Stimulated activated CD8-positive, alpha-beta memory T cell treated with anti-CD3 and anti-CD28 coated beads, Interleukin-12 subunit alpha, Interleukin-12 subunit beta, amount 100 ng/mL, for 24 hours (primary cell): ENCODE measurements around the gene PRPF18.

Experiments used
- DNase-seq: peaks from one replicate; pipeline ENCODE4 v3.0.0-alpha.2; 2020; ENCODE audit errors: extremely low read depth

The PRPF18 gene

DNA sequence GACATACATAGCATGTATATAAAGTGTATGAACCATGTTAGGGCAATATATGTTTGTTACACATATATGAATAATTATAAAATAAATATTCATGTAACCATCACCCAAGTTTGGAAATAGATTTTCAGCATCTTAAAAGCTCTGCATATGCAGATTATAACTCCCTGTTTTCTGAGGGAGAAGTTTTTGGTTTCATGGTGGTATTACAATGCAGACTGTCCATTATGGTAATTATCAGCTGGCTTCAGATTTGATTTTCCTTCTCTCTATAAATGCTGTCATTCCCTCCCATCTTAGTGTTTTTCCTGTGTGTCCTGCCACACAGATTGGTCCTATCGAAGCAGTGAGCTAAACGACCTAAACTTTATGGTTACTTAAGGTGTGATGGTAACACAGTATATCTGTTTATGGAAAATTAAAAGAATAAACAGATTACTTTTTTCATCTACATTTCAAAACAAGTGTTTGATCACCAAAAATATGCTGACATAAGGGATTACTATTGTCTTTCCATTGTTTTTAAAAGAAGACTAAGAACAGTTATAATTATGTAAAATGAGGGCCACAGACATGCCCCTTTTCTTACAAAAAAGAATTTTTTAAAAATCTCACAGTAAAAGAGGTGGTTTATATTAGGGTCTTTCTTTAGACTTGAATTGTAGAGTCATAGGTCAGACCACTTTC is 17.7 kb downstream of the PRPF18 start:
- no peak for DNase-seq

DNA sequence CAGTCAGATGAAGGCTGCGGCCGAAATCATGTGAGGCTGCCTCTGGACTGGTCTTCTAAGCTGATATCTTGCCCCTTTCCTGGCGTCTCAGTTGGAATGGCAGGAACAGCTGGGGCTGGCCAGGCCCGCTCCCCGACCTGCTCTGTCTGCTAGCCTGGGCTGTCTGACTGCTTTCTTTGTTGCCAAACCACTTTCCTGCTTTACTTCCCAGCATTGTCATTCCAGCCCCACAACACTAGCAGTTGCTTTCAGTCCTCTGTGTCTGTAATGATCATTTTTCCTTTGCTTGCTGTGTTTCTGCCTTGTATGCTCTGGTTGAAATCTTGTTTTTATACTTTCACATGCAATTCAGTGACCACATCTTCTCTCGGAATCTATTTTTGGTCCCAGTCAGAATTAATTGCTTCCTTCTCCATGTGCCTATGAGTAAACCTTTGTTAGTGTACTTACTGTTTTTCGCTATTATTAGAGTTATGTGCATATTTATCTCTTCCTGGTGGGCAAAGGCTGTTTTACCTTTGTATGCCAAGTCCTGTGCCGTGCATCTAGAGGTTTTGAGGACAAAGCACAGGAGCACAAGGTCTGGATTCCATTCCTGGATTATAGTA is 21.6 kb downstream of the PRPF18 start:
- DNase-seq = no peak

DNA sequence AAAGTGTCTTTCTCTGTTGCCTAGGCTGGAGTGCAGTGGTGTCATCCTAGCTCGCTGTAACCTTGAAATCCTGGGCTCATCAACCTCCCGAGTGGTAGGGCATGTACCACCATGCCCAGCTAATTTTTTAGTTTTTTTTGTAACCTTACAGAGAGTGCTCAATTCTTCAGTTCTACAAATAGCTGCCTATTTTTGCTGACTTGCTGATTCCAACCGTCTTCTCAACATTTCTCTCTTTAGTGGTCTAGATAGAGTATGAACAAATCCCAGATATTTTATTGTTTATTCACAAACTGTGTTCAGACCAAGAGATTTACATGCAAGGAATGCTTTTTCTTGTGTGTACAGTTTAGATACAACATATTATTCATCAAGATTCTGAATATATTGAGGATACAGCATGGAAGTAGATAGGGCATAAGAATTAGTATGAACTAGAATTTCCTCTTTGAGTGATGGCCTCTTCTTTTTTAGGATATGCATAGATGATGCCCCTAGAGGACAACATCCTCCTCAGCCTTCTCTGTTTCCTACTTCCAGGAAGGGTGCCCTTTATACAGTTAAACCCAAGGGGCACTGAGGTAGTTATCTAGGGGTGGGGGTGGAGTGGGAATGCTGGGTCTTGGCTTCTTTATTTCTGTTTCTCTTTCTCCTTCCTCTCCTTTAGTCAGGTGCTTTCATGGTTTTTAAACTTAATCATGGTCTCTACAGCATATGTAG is 26.0 kb downstream of the PRPF18 start:
- no peak for DNase-seq

DNA sequence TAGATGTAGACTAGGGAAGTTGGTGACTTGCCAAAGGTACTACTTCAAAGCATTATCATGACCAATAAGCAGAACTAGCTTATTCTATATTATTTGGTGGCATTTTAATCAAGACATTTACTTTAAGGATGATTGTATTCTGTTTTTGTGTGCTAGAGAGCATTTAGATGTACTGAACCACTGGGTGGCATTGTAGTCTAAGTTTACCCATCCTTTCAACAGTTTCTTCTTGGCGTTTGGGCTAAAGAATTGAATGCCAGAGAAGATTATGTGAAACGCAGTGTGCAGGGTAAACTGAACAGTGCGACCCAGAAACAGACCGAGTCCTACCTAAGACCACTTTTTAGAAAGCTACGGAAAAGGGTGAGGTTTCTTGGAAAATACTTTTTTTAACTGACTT is 26.8 kb downstream of the PRPF18 start:
- no peak for DNase-seq

DNA sequence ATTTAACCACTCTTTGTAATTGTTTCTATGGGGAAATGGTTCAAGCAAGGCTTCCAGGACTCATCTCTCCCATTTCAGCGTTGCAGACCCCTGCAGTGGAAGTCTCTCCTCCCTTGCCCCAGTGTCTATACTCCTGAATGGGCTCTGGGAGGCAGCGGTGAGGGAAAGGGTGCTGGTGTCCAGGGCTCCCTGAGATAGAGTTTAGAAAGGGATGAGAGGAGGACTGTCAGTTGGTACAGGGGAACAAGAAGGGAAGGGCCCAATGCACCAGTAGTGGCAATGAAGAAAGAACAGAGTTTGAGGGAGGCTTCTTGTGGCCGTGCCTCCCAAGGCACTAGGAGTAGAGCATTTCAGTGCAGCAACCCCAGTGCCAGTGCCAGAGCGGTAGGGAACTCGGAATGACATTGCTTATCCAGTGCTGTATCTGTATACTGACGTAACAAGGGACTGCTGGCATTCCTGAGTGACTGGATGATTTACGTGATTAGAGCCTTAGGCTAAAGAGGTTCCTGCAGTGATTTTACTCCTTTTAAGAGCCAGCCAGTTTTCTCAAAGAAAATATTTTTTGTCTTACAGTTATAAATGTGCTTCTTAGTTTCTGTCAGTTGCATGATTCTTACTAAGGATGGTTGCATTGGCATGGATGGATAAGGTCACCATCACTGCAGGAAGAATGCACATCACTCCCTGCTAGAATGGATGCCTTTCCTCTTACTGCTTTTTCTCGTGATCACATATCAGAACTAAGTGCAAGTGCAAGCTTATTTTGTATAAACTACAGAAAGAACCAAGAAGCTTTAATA is 28.0 kb downstream of the PRPF18 start:
- no peak for DNase-seq

DNA sequence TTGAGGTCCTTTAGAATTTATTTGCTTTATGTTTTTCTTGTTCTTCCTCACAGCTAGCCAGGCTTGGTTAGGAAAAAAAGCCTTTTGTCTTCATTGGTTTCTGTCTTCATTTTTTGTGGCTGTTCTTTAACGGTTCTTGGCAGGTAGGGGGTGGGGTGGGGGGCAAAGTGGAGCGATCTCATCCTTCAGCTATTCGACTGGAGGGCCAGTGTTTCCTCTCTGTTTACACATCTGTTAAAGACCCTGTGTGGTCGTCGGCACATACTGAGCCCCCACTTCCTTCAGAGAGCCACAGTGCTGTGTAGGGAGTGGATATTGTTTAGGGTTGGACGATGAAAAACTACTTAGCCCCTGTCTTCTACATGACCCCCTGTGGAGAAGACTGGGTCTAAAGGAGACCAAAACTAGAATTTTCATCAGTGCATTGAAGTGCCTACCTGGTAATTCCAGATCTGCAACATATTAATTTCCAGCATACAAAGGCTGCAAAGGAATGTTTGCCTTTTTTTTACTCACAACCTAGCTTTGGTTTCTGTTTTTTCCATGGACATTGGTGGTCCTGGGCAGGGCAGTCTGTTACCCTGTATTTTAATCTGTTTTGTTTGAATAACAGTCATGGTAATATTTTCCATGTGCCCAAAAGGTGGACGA is 29.0 kb downstream of the PRPF18 start:
- no peak for DNase-seq

DNA sequence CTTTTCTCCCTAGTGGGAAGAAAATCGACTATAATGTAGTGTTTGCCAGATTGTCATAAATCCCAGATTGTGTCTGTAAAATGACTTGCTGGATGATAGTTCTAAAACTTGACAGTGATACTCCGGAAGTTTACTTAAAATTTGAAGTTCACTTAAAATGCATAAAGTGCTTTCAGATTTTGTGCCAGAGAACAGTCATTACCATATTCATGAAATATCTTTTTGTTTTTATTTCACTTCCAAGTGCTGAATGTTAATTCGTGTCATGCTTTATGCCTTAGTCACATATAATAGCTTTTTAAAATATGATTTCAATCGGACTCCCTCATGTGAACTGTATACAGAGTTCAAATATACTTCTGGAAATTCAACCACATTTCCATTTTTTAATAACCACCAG is 30.4 kb downstream of the PRPF18 start:
- DNase-seq = no peak

DNA sequence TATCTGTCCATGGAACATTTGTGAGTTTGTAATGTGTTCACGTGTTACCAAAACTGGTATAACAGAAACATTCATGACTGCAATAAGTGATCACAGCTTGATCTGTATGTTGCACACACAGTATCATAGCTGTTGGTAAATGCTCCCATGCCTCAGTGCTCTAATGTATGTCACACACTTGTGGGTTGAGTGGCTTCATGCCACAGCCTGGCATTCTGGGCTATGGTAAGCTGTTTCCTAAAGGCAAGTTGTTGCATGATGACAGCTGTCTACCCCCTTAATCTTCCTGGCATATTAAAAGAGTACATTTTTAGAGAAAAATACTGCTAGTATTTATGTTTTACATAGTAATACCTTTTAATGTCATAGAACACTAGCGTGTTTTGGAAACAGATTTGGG is 35.2 kb downstream of the PRPF18 start:
- no peak for DNase-seq

DNA sequence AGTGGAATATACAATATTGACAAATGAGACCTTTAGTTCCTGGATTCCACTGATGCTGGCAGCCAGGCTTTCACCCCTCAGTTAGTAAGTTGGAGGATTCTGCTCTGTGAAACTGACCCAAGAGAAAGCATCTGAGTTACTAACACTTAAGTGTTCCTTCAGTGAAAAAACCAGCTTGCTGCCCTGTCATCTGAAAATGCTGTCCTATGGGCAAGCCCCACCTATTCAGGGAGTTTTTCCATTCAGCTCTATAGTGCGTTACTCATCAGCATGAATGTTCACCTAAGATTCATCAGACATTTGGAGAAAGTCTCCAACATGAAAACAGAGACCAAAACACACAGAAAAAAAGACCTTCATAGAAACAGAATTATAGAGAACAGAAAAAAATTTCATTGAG is 37.9 kb downstream of the PRPF18 start:
- no peak for DNase-seq

DNA sequence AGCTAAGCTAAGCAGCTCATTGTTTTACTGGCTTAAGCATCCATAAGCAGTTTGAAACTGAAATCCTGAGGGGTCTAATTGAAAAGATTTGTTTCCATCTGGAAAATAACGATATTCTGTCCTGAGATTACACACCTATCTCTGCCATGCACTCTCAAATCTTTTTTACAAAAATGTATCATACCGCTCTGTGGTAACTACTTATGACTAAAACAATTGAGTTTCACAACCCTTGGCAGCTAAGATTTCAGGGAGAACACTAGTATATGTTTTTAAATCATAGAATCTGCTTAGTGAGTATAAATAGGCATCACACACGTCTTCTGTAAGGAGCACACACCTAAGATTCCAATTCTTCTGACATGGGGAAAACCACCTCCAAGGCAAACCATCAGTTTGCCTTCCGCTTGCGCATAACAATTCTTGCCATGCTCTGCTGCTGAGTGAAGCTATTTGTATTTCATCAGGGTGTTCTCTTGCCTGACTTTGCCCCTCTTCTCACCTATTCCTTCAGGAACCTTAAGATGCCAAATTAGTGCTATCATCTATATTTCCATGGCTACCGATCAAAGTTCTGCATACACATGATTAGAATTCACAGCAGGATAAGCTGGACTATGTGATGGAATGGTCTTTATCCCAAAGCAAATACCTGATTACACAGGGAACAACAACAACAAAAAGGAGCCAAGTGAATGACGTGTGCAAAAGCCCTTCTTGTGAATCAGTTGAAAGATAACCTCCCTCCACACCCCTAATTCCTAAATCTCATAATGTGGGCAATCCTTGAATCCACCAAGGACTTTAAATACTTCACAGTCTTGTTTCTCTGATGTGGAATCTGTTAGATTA is 40.9 kb downstream of the PRPF18 start:
- no peak for DNase-seq

DNA sequence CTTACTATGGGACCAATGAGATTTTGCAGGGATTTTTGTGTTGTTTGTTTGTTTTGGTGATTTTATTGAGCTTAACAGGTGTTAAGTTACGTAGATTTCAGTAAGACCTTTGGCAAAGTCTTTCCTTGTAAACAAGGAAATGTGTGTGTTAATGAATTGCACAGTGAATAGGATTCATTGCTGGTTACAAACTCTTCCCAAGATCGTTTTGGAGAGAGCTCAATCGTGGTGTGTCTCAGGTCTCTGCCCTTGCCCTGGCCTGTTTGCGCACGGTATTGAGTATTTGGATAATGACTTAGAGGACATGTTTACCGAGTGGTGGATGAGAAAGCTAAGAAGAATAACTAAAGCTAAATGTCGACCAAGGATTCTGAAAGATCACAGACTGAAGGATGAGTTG is 41.9 kb downstream of the PRPF18 start:
- no peak for DNase-seq

DNA sequence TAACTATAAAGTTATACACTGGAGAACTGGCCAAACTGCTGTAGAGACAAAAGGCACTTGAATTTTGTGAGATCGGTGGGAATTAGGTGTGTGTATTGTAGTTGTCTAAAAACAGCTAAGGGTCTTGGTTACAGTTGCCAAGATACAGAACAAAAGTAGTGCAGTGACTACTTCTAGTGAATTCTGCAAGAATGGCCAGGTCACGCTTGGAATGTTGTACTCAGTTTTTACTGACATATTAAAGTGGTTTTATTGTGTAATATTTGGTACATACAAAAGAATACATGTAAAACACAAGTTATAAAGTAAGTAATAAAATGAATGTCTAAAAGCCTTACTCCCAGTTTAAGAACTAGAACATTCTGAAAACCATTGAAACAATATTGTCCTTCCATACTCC is 42.4 kb downstream of the PRPF18 start:
- DNase-seq = no peak

DNA sequence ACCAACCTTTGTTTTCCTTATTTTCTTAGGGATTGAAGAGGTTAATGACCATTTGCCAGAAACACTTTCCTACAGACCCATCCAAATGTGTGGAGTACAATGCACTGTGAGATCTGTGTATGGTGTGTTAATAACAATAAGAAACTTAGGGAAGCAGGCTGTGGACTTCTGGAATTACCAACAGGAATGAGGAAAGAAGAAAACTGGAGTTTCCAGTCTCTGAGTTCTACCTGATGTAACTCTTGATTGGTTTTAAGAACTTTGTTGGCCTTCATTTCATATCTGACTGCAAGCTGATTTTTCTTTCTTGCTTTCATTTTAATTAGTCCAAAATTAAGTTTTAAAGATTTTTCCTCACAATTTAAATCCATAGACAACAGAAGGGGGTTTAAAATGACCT is 43.5 kb downstream of the PRPF18 start:
- no peak for DNase-seq

DNA sequence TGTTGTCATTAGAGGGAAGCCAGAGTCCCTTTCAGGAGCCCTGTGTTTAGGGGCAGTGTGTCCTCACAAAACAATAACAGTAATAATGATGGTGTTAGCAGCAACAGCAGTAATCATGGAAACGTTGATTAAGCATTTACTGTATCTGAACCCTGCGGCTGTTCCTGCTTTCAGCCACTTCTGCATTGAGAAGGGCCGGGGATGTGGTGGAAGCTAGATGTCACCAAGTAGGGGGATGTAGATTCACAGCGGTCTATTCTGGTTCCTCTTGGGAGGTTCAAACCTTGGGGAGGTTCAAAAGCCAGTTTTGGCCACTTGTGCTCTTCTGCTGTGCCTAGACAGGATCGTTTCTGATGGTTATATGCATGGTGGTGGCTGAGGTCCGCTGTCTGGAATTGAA is 44.8 kb downstream of the PRPF18 start:
- DNase-seq = no peak

DNA sequence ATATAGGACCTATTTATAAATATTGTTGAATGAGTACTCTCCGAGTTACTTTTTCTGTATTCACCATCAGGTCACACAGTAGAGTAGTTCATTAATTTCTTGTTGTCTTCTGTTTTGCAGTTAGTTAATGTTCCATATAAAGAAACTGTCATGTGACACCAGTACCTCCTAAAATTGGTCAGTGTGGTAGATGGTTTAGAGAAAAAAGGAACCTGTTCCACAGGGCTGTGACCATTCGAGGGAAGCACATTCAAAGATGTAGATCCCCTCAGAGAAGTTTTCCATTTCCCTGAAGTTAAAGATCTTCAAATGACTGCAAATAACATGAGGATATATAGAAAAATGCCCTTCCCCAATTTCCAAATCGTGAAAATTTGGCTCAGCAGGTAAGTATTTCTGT is 45.7 kb downstream of the PRPF18 start:
- no peak for DNase-seq

DNA sequence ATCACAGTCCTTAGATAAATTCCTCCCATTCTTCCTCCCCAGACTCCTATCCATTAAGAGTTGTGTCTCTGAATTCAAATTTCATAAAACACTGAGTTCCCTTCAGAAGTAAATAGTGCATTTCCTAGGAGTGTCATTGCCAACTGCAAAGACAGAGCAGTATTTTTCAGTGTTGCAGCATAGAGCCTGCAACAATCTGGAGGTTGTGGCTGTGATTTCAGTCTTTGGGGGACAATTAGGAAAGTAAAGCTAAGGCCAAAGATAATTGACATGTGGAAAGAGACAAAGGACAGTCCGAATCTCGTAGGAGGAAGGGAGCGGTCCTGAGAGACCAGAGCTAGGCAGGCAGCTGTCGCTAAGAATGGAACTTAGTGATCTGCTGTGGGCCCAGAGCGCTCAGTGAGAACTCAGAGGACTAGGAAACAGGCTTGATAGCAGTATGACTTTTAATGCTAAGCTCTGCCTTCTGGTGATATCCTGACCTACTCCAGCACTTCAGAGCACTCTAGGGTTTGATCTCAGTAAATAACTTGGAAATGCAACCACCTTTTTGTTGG is 46.2 kb downstream of the PRPF18 start:
- no peak for DNase-seq

DNA sequence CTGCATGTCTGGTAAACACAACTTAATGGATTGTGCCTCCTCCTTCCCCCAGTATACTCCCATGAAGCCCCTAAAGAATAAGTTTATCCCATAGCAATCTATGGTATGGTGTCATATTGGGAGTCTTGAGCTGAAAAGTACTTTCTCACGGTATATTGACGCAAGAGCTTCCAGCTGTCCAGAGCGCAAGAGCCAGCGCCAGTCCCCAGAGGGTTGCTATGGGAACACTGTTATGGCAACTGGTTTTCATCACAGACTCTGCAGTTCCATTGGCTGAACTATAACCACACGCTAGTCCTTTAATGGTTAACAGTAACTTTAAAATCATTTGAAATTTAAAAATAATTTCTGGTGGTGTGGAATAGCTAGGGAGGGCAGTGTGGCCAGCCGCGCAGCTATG is 46.9 kb downstream of the PRPF18 start:
- DNase-seq = no peak

DNA sequence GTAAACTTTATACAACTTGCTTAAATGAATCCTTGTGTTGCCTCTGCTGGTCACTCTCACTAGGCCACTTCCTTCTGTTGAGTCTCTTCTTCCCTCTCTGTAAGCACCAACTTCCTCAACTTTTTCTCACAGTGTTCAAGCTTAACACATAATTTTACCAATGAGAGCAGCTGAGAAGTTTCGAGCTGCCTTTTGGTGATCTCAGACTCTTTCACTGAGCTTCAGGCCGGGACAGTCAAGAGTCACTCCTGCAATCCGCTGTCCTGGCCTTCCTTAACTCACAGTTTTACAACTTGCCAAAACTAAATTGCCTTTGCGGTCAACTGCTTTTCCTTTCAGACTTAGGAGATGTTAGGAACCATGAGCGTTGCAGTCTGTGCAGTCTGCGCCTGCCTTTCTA is 47.4 kb downstream of the PRPF18 start:
- no peak for DNase-seq

DNA sequence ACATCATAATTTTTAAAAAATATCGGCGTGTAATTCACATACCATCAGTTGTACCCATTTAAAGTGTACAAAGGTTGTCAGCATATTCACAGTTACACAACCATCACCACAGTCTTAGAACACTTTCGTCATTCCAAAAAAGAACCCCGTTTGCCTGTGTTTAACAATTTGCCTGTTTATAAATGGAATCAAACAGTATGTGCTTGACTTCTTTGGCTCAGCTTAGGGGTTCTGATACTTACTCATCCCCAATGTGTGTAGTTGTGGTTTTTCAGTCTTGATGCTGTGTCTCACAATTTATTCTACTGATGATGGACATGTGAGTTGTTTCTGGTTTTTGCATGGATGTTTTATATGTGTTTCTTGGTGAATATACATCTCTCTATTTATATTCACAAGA is 50.0 kb downstream of the PRPF18 start:
- no peak for DNase-seq

DNA sequence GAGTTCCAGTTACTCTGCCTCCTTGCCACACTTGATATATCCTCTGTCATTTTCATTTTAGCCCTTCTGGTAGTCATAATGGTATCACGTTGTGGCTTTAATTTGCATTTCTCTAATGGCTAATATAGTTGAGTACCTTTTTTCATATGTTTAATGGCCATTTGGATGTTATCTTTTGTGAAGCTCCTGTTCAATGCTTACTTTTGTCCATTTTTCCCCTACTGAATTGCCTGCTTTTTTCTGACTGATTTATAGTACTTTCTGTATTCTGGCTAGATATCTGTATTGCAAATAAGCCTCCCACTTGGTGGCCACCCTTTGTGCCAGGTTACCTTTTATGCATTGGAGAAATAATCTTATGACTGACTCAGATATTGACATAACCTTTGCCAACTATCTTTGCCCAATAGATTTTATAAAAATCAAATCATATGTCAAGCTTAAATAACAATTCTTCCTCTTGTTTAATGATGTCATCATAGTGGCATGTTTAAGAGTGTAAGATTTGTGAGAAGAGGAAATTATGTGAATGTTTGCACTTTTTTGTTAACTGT is 50.6 kb downstream of the PRPF18 start:
- DNase-seq = no peak
